Measurements from ENCODE around the gene RTP3. TPM values are rescaled to one million over a fixed set of nuclear protein-coding genes. Genes with fewer than 3 reads are reported as not detected.
A peak's percentile ranks its signal among the peaks of the same experiment; 100 is the strongest.

RTP3 gene
- total RNA-seq: not detected

- in situ Hi-C loops (cut with MboI; ENCODE audit: low sequenced_read_pairs in 4 of 4): no loop called here
Measured at GRCh38 chr3:46497556-46498265, at the start of gene RTP3. Gene RTP3 (plus strand): TSS chr3:46497976. CDS start chr3:46498063, 87 bp downstream.

GRCh38 chr3:46448721-46449120, 49.1 kb upstream of the RTP3 start:
- H3K4me1 ChIP-seq: no peaks in the 10 kb centered on the region
- intact Hi-C loops (cut with DNase I; ENCODE audit: low total_unique reads): no loop called here
- DNase-seq: no peak
- no peak overlapping the region for H3K4me3 ChIP-seq
- no peak for ATAC-seq
- no peaks in the 10 kb centered on the region for H3K9me3 ChIP-seq
- in situ Hi-C loops (cut with MboI; ENCODE audit: low sequenced_read_pairs in 4 of 4): no loop called here
- no peak overlapping the region for H3K27ac ChIP-seq
- no peaks in the 10 kb centered on the region for H3K27me3 ChIP-seq
- H3K36me3 ChIP-seq: no peaks in the 10 kb centered on the region
- no peak for TF ChIP-seq POLR2A (IDR thresholded peaks at IDR 0.05)
- TF ChIP-seq CTCF (IDR thresholded peaks at IDR 0.05 in 4 of 5, conservative IDR thresholded peaks at IDR 0.05 in 1 of 5): no peak

More at GRCh38 chr3:46497556-46498265, at the start of gene RTP3:
- no peaks in the 10 kb centered on the region for H3K9me3 ChIP-seq
- H3K27me3 ChIP-seq: no peaks in the 10 kb centered on the region
- peaks cover 23 to 33% of the 10 kb centered on the region in 2 donors for H3K4me1 ChIP-seq
- TF ChIP-seq CTCF (IDR thresholded peaks at IDR 0.05 in 4 of 5, conservative IDR thresholded peaks at IDR 0.05 in 1 of 5) (no peak), POLR2A (IDR thresholded peaks at IDR 0.05) (no peak)
- no peaks in the 10 kb centered on the region for H3K36me3 ChIP-seq
- no peak within 1 kb of the TSS for H3K27ac ChIP-seq
- DNase-seq: no peak
- no peak for ATAC-seq
- no peak within 1 kb of the TSS for H3K4me3 ChIP-seq
- intact Hi-C loops (cut with DNase I; ENCODE audit: low total_unique reads): no loop called here

GRCh38 chr3:46449755-46450552, 47.8 kb upstream of the RTP3 start:
- no peak overlapping the region for H3K27ac ChIP-seq
- no peaks in the 10 kb centered on the region for H3K4me1 ChIP-seq
- no peak overlapping the region for H3K4me3 ChIP-seq
- intact Hi-C loops (cut with DNase I; ENCODE audit: low total_unique reads): no loop called here
- in situ Hi-C loops (cut with MboI; ENCODE audit: low sequenced_read_pairs in 4 of 4): no loop called here
- TF ChIP-seq POLR2A (IDR thresholded peaks at IDR 0.05) (no peak), CTCF (IDR thresholded peaks at IDR 0.05 in 4 of 5, conservative IDR thresholded peaks at IDR 0.05 in 1 of 5) (peak; percentile 18 to 54 (median 21))
- H3K9me3 ChIP-seq: no peaks in the 10 kb centered on the region
- DNase-seq (no peak), ATAC-seq (peak in 1 of 2 donors; percentile 51)
- H3K27me3 ChIP-seq: no peaks in the 10 kb centered on the region
- no peaks in the 10 kb centered on the region for H3K36me3 ChIP-seq

- ATAC-seq: no peak
- Histone ChIP-seq H3K27ac (no peak overlapping the region), H3K27me3 (no peaks in the 10 kb centered on the region)
Measured at GRCh38 chr3:46453526-46454208, 44.1 kb upstream of the RTP3 start.

More at GRCh38 chr3:46453526-46454208, 44.1 kb upstream of the RTP3 start:
- DNase-seq: no peak
- Histone ChIP-seq H3K4me3 (no peak overlapping the region), H3K36me3 (no peaks in the 10 kb centered on the region), H3K9me3 (no peaks in the 10 kb centered on the region), H3K4me1 (no peaks in the 10 kb centered on the region)
- intact Hi-C loops (cut with DNase I; ENCODE audit: low total_unique reads): no loop called here
- in situ Hi-C loops (cut with MboI; ENCODE audit: low sequenced_read_pairs in 4 of 4): no loop called here
- TF ChIP-seq CTCF (IDR thresholded peaks at IDR 0.05 in 4 of 5, conservative IDR thresholded peaks at IDR 0.05 in 1 of 5) (no peak), POLR2A (IDR thresholded peaks at IDR 0.05) (no peak)

All from gastrocnemius medialis (tissue), 4 donors.